NT2/D1 (cell line): ENCODE data around the gene CRHBP.
"Not testable (repeated sequence)": the region's sequence is repeated elsewhere in the genome, so short reads cannot be mapped to it uniquely, and the experiment has no call there.

Source experiments
- DNase-seq: peaks from one replicate; pipeline ENCODE4 v3.0.0-alpha.2; 2011; ENCODE audit warnings: low read depth, low spot score
- H3K27me3 ChIP-seq: 2 replicates; pipeline ENCODE4 v1.6.0; 2011; ENCODE audit warnings: mild to moderate bottlenecking; ENCODE audit not compliant: insufficient read length, insufficient read depth
- H3K36me3 ChIP-seq: 2 replicates; pipeline ENCODE4 v1.6.1; 2011; ENCODE audit warnings: mild to moderate bottlenecking, low read length, mixed read lengths; ENCODE audit not compliant: insufficient read depth, insufficient read length
- H3K4me1 ChIP-seq: 2 replicates; pipeline ENCODE4 v1.5.1; 2011; ENCODE audit not compliant: insufficient read depth, insufficient read length
- H3K4me3 ChIP-seq: 2 replicates; pipeline ENCODE4 v1.5.1; 2011; ENCODE audit warnings: low read depth; ENCODE audit not compliant: insufficient read length
- H3K9ac ChIP-seq: 2 replicates; pipeline ENCODE4 v1.6.0; 2011; ENCODE audit warnings: low read depth; ENCODE audit not compliant: insufficient read length
- H3K9me3 ChIP-seq: 2 replicates; pipeline ENCODE4 v1.5.1; 2011; ENCODE audit warnings: mild to moderate bottlenecking, low read length; ENCODE audit not compliant: insufficient read depth
- SUZ12 ChIP-seq: IDR thresholded peaks from 2 replicates; pipeline ENCODE4 v1.6.1; 2011; ENCODE audit not compliant: insufficient read length, insufficient read depth; ENCODE audit errors: extremely low read depth
- YY1 ChIP-seq: IDR thresholded peaks from 2 replicates; pipeline ENCODE4 v1.6.1; 2011; ENCODE audit not compliant: insufficient read length, insufficient read depth
- ZNF274 ChIP-seq: IDR thresholded peaks from 2 replicates; pipeline ENCODE4 v1.6.1; 2011; ENCODE audit warnings: mild to moderate bottlenecking, low read depth, low read length

Gene CRHBP

DNA sequence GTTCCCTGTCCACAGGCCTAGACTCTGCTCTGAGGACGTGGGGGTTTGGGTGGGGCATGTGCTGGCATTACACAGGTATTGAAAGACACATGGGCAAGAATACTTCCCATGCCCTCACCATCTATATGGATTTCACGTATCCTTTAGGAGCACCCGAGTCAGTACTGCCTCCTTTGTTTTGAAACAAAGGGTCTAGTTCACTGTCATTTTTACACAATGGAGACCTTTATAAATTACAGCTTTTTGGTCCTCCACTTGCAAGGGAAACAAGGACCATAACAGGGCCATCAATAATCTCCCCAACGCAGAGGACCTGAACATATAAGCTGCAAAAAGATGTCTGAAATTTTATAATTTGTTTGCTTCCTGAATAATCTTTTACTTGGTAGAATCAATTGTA is 24.9 kb upstream of the CRHBP start:
- Histone ChIP-seq H3K36me3 (no peaks in the 10 kb centered on the region), H3K4me3 (no peak overlapping the region), H3K27me3 (no peaks in the 10 kb centered on the region), H3K4me1 (no peaks in the 10 kb centered on the region), H3K9me3 (no peaks in the 10 kb centered on the region), H3K9ac (no peak overlapping the region)
- TF ChIP-seq SUZ12 = no peak
- TF ChIP-seq YY1 = no peak
- TF ChIP-seq ZNF274 = no peak
- no peak for DNase-seq

DNA sequence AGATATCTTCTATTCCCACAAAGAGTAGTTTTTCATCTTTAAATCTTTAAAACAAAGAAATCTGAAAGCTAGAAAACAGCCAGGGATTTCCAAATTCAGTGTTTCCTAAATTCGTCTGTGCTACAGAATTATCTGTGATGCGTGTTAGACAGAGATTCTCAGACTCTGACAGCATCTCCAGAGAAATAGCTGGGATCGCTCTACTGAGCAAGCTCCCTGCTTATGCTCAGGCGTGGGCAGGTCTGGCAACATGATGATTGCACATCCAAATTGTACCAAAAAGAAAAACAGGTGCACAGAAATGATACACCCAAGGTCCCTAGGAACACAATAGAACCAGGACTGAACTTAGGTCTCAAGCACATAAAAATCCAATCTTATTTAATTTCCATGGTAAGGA is 22.8 kb upstream of the CRHBP start:
- no peak for DNase-seq
- Histone ChIP-seq H3K4me3 (no peak overlapping the region), H3K9me3 (no peaks in the 10 kb centered on the region), H3K36me3 (no peaks in the 10 kb centered on the region), H3K4me1 (no peaks in the 10 kb centered on the region), H3K27me3 (no peaks in the 10 kb centered on the region), H3K9ac (no peak overlapping the region)
- TF ChIP-seq ZNF274 (no peak), SUZ12 (no peak), YY1 (no peak)

DNA sequence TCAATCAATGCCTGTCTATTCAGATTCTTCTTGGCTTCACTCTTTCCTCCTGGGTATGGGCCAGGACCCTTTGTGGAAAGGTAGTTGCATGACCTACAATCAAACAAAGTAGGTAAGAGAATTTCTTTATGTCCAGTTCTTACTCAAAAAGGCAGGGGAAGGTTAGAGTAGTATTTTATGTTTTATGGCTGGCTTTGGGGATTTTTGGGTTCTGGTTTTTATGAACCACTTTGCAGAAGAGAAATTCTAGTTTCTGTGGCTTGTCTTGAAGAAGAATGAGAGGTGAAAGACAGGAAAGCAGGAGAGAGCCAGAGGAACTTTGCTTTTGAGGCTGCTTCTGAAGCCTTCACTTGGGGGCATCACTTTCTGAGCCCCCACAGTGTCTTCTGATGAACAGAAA is 14.7 kb upstream of the CRHBP start:
- Histone ChIP-seq H3K27me3 (no peaks in the 10 kb centered on the region), H3K36me3 (no peaks in the 10 kb centered on the region), H3K9me3 (no peaks in the 10 kb centered on the region), H3K9ac (no peak overlapping the region), H3K4me3 (no peak overlapping the region), H3K4me1 (no peaks in the 10 kb centered on the region)
- TF ChIP-seq ZNF274 (no peak), YY1 (no peak), SUZ12 (no peak)
- DNase-seq = no peak

DNA sequence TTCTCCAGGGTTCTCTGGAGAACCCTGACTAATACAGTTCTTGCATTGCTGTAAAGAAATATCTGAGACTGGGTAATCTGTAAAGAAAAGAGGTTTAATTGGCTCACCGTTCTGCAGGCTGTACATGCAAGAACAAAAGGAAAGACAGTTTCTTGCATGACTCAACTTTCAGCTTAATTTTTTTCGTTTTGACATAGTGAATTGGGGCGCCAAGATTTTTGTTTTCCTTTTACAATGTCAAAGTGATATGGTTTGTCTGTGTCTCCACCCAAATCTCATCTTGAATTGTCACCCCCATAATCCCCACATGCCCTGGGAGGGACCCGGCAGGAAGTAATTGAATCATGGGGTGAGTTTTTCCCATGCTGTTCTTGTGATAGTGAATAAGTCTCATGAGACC is 11.8 kb upstream of the CRHBP start:
- H3K27me3 ChIP-seq = no peaks in the 10 kb centered on the region
- H3K9ac ChIP-seq = no peak overlapping the region
- no peaks in the 10 kb centered on the region for H3K36me3 ChIP-seq
- H3K9me3 ChIP-seq = no peaks in the 10 kb centered on the region
- DNase-seq = no peak
- TF ChIP-seq ZNF274 = no peak
- no peak for TF ChIP-seq SUZ12
- no peak for TF ChIP-seq YY1
- H3K4me3 ChIP-seq = no peak overlapping the region
- no peaks in the 10 kb centered on the region for H3K4me1 ChIP-seq

DNA sequence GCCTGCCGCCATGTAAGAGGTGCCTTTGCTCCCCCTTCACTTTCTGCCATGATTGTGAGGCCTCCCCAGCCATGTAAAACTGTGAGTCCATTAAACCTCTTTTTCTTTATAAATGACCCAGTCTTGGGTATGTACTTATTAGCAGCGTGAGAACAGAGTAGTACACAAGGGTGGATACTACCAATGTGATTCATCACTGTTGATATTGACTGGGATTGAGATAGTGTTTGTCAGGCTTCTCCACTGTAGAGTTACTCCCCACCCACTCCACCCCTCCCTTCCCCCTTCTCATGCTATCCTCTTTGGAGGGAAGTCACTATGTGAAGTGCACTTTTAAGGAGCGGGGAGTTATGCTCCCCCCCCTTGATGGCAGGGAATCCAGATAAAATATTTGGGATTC is 11.4 kb upstream of the CRHBP start:
- Histone ChIP-seq H3K9me3 (no peaks in the 10 kb centered on the region), H3K4me3 (no peak overlapping the region), H3K9ac (no peak overlapping the region), H3K27me3 (no peaks in the 10 kb centered on the region), H3K36me3 (no peaks in the 10 kb centered on the region), H3K4me1 (no peaks in the 10 kb centered on the region)
- no peak for TF ChIP-seq YY1
- TF ChIP-seq ZNF274 = no peak
- no peak for TF ChIP-seq SUZ12
- no peak for DNase-seq

DNA sequence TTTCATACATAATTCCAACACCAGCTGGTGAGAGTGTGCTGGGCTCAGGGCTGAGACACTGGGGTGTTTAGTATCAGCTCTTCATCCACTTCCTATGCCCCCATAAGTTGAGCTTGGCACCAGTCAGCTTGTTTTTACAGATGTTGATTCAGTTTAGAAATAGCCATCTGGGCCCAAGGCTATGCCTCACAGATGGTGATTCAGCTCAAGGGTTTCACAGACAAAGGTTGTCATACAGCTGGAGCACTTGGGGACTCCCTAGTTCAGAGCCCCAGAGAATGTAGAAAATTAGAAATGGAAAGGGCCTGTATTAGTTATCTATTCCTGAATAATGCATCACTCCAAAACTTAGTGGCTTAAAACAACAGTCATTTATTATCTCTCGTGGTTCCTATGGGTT is 10.3 kb upstream of the CRHBP start:
- no peaks in the 10 kb centered on the region for H3K27me3 ChIP-seq
- TF ChIP-seq ZNF274 (no peak), YY1 (no peak)
- DNase-seq = no peak

DNA sequence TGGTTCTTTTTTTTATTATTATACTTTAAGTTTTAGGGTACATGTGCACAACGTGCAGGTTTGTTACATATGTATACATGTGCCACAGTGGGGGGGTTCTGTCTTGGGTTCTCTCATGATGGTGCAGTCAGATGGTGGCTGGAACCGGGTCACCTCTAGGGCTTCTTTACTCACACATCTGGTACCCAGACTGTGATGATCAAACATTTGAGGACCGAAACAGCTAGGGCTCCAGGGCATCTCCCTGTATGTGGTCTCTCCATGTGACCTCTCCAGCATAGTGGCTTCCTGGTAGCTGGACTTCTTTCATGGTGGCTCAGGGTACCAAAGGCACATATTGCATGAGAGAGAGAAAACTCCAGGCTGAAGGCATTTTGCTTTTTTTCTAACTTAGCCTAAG is 9.8 kb upstream of the CRHBP start:
- no peaks in the 10 kb centered on the region for H3K36me3 ChIP-seq
- no peaks in the 10 kb centered on the region for H3K4me1 ChIP-seq
- H3K9ac ChIP-seq = no peak overlapping the region
- DNase-seq = no peak
- no peak for TF ChIP-seq ZNF274
- no peak for TF ChIP-seq YY1
- TF ChIP-seq SUZ12 = no peak
- H3K4me3 ChIP-seq = no peak overlapping the region
- no peaks in the 10 kb centered on the region for H3K9me3 ChIP-seq
- H3K27me3 ChIP-seq = no peaks in the 10 kb centered on the region

More for the DNA sequence above, 10.3 kb upstream of the CRHBP start:
- Histone ChIP-seq H3K4me3 (no peak overlapping the region), H3K9ac (no peak overlapping the region), H3K4me1 (no peaks in the 10 kb centered on the region), H3K36me3 (no peaks in the 10 kb centered on the region), H3K9me3 (no peaks in the 10 kb centered on the region)

DNA sequence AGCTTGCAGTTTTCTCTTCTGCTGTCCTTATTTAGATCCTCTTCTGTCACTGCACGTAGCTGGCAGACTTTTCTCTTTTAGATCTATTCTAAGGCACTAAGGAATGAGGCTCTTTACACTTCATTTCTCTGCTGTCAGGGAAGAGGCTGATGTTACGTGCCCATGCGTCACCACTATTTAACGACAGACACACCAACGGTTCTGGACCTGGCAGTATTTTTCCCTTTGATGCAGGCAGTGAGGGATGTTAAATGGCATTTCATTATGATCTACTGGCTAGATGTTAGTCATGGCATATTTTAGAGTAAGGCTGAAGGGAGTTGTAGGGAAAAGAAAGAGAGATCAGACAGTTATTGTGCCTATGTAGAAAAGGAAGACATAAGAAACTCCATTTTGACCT is 8.2 kb upstream of the CRHBP start:
- H3K4me1 ChIP-seq = no peaks in the 10 kb centered on the region
- TF ChIP-seq SUZ12 (no peak), YY1 (no peak), ZNF274 (no peak)
- H3K9me3 ChIP-seq = no peaks in the 10 kb centered on the region
- no peaks in the 10 kb centered on the region for H3K36me3 ChIP-seq
- H3K27me3 ChIP-seq = no peaks in the 10 kb centered on the region
- no peak for DNase-seq
- no peak overlapping the region for H3K9ac ChIP-seq
- H3K4me3 ChIP-seq = no peak overlapping the region

DNA sequence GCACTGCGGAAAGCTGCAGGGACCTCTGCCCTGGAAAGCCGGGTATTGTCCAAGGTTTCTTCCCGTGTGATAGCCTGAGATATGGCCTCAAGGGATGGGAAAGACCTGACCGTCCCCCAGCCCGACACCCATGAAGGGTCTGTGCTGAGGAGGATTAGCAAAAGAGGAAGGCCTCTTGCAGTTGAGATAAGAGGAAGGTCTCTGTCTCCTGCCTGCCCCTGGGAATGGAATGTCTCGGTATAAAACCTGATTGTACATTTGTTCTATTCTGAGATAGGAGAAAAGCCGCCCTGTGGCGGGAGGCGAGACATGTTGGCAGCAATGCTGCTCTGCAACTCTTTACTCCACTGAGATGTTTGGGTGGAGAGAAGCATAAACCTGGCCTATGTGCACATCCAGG is 7.6 kb upstream of the CRHBP start:
- not testable (repeated sequence) for H3K9me3 ChIP-seq, H3K4me1 ChIP-seq, H3K27me3 ChIP-seq, DNase-seq, H3K9ac ChIP-seq, H3K4me3 ChIP-seq, H3K36me3 ChIP-seq
